Stomach (tissue), 9 donors: Measurements from ENCODE around the gene SFPQ. TPM values are rescaled to one million over a fixed set of nuclear protein-coding genes. Genes with fewer than 3 reads are reported as not detected.

ENCODE experiments used
- DNase-seq, 2 donors: peaks; one replicate each; pipeline versions ENCODE4 v3.0.0 to v3.0.0-alpha.2; 2013 to 2019
- H3K27ac ChIP-seq, 5 donors: fragments of 200-600 bp in 4 of 5; sonication (generic) in 4 of 5; one replicate each; pipeline ENCODE4 v1.5.1; 2013 to 2019; ENCODE audit warnings: mild to moderate bottlenecking in 1 of 5, moderate library complexity in 1 of 5
- H3K27me3 ChIP-seq, 3 donors: fragments of 200-600 bp; sonication (generic); one replicate each; pipeline ENCODE4 v1.5.1; 2017 to 2019; ENCODE audit warnings: mixed run types in 1 of 3
- H3K36me3 ChIP-seq, 4 donors: fragments of 200-600 bp; sonication (generic); 1 replicate in 3 of 4; 2 replicates in 1 of 4; pipeline ENCODE4 v1.5.1; 2016 to 2019
- H3K4me1 ChIP-seq, 4 donors: fragments of 200-600 bp; sonication (generic); one replicate each; pipeline ENCODE4 v1.5.1; 2016 to 2019
- H3K4me3 ChIP-seq, 4 donors: fragments of 200-600 bp; sonication (generic) in 3 of 4; one replicate each; pipeline ENCODE4 v1.5.1; 2016 to 2019; ENCODE audit warnings: mild to moderate bottlenecking in 1 of 4
- H3K9me3 ChIP-seq, 4 donors: fragments of 200-600 bp; sonication (generic); one replicate each; pipeline ENCODE4 v1.5.1; 2016 to 2019
- CTCF ChIP-seq, 7 experiments: fragments of 450-650 bp in 4 of 7; fragments of 200-600 bp in 3 of 7; sonication (generic) in 3 of 7; IDR thresholded peaks; one replicate each; pipeline ENCODE4 v1.5.1; 2016 to 2019; ENCODE audit warnings: antibody characterized with exemption in 7 of 7, control low read depth in 2 of 7, mild to moderate bottlenecking in 1 of 7
- EP300 ChIP-seq: sonication (generic); formaldehyde crosslinking; IDR thresholded peaks from one replicate; pipeline ENCODE4 v1.6.1; 2017; ENCODE audit warnings: antibody characterized with exemption
- POLR2A ChIP-seq, 4 donors: fragments of 450-650 bp; IDR thresholded peaks; one replicate each; pipeline ENCODE4 v1.6.1; 2016; ENCODE audit warnings: antibody characterized with exemption in 4 of 4, control low read depth in 2 of 4, mild to moderate bottlenecking in 1 of 4, moderate library complexity in 1 of 4
- POLR2AphosphoS5 ChIP-seq, 3 donors: sonication (generic); formaldehyde crosslinking; IDR thresholded peaks; one replicate each; pipeline ENCODE4 v1.6.1; 2016; ENCODE audit warnings: antibody characterized with exemption in 3 of 3
- WGBS, 5 donors: extraction: QIAGEN DNeasy Blood & Tissue Kit in 3 of 5; methylation state at CpG; one replicate each; pipeline versions ENCODE4 v1.1.5 to v1.1.7; 2013 to 2018; 5-methylcytosine and 5-hydroxymethylcytosine counted together
- intact Hi-C: fragments of 100-400 bp; cut with DNase I; formaldehyde crosslinking; loops from one replicate; pipeline ENCODE4 v1.15.1; 2023; ENCODE audit warnings: low total_unique reads
- polyA plus RNA-seq, 3 donors: library from polyadenylated mRNA; stranded (reverse); fragments of 200-250 nt; gene quantifications; one replicate each; pipeline ENCODE4 v1.2.3, GENCODE V29; 2013
- total RNA-seq, 5 donors: library from RNA; depleted of rRNA; stranded (reverse); fragments of >200 nt; gene quantifications; one replicate each; pipeline versions ENCODE4 v1.1.0 to v1.2.3, GENCODE V29; 2014 to 2016
- donor health status: healthy with polysubstance abuse.
- donor health status: Bipolar disorder and iron deficiency.
- donor health status: healthy.

SFPQ gene
- total and polyA plus RNA-seq, 8 donors = 86.8 to 523 (median 210) TPM

DNA sequence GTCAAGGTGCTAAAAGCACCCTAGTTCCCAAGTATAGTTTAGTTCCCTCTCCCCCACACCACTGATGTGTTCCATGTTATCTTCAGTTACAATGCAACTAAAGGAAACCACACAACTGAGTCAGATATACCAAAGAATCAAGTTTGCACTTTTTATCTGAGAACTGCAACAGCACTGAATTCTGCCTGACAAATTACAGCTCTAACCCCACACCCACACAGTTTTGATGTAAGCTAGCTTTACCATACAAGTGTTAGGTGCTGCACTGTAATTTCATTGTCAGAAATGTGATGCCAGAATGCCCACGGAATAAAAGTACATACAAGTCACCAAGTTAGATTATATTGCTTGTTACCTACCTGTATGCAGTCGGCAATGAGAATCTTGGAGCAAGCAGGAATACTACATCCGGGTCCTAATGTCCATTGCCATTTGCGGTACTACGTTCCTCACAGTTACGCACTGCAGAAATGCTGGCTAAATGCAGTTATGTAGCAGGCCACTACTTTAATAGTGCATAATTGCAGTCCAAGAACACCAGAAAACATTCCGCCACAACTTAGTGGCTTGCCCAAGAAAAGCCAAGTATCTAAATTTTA, 12.1 kb downstream of the SFPQ start:
- H3K9me3 ChIP-seq = no peaks in the 10 kb centered on the region
- no peak for TF ChIP-seq EP300
- no peak for TF ChIP-seq CTCF (IDR thresholded peaks at IDR 0.05)
- no peak overlapping the region for H3K4me3 ChIP-seq
- H3K27me3 ChIP-seq = no peaks in the 10 kb centered on the region
- DNase-seq = no peak
- peaks cover 76 to 100% (median 100%) of the 10 kb centered on the region in 4 donors for H3K36me3 ChIP-seq
- intact Hi-C loops = no loop called here
- 85 to 91% (median 89%) methylated on average over 7 of the region's 7 CpGs for WGBS, 5 donors
- peaks cover 12 to 87% (median 55%) of the 10 kb centered on the region in 4 donors for H3K4me1 ChIP-seq
- no peak overlapping the region for H3K27ac ChIP-seq

DNA sequence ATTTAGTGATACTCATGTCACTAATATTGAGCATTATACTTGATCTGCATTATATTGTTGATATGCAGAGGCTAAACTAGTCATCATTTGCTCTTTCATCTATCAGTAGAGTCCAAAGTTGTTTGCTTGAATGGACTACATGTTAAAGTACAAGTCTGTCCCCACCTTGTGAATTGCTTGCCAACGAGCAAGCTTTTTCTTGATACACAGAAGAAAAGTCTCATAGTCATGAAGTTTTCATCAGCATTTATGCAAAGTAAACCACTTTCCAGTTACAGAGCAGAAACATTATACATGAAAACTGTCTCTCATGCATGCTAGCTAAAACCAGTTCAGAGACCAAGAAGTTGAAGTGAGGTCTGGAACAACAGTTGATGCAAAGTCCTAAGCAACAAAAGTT, 13.0 kb downstream of the SFPQ start:
- Histone ChIP-seq H3K27ac (no peak overlapping the region), H3K36me3 (peaks cover 76 to 100% (median 100%) of the 10 kb centered on the region in 4 donors), H3K9me3 (no peaks in the 10 kb centered on the region), H3K4me1 (peaks cover 11 to 87% (median 51%) of the 10 kb centered on the region in 4 donors), H3K4me3 (no peak overlapping the region), H3K27me3 (no peaks in the 10 kb centered on the region)
- intact Hi-C loops = no loop called here
- DNase-seq = no peak
- TF ChIP-seq EP300 (no peak), POLR2AphosphoS5 (IDR thresholded peaks at IDR 0.05) (no peak), CTCF (IDR thresholded peaks at IDR 0.05) (no peak), POLR2A (IDR thresholded peaks at IDR 0.05) (no peak)
- WGBS, 5 donors = 24 to 50% (median 41%) methylated on average over 1 of the region's 1 CpG

DNA sequence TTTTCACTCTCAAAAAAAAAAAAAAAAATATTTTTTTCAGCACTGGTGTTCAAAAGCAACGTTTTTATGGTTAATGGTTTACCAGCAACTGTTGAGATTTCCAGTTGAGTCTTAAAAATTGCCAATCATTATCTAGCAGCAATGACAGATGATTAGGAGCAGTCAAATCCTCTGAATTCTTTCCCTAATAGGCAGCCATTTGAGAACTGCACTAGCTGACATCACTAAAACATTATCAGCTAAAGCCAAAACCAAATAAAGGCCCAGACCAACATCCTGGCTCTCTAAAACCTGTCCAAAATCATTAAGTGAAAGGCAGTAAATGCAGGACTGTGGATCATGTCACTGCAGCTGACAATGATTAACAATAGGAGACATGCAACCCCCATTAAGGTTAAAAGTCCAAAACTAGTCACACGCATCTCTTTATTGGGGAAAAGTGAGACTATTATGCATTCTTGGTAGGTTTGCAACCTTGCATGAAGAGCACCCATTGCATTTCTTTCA, 14.0 kb downstream of the SFPQ start:
- WGBS, 5 donors = 24 to 39% (median 31%) methylated on average over 2 of the region's 2 CpGs
- Histone ChIP-seq H3K4me3 (no peak overlapping the region), H3K4me1 (peaks cover 11 to 87% (median 51%) of the 10 kb centered on the region in 4 donors), H3K27me3 (no peaks in the 10 kb centered on the region), H3K36me3 (peaks cover 68 to 99% (median 97%) of the 10 kb centered on the region in 4 donors), H3K9me3 (no peaks in the 10 kb centered on the region), H3K27ac (no peak overlapping the region)
- DNase-seq = no peak
- intact Hi-C loops = no loop called here
- TF ChIP-seq CTCF (IDR thresholded peaks at IDR 0.05) = no peak
- TF ChIP-seq POLR2AphosphoS5 (IDR thresholded peaks at IDR 0.05) = no peak
- TF ChIP-seq EP300 = no peak
- TF ChIP-seq POLR2A (IDR thresholded peaks at IDR 0.05) = no peak

DNA sequence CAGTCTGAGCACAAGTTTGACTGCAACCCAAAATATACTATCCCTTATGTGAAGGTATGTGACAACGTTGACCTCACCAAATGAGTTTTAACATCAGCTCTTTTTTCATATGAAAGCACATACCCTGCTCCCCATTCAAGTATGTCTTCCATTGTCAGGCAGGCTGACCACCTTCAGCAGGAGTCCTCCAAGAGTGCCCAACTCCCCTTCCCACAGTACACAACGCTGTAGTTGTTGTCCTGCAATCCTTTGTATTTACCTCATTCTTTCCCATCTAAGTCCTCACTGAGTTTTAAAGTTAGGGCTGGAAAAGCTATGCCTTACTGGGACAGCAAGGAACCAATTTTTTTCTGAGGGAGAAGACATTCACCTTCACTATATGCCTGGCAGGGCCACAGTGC, 14.7 kb downstream of the SFPQ start:
- Histone ChIP-seq H3K27ac (no peak overlapping the region), H3K4me3 (no peak overlapping the region), H3K36me3 (peaks cover 61 to 95% (median 90%) of the 10 kb centered on the region in 4 donors), H3K27me3 (no peaks in the 10 kb centered on the region), H3K9me3 (no peaks in the 10 kb centered on the region), H3K4me1 (peaks cover 11 to 87% (median 47%) of the 10 kb centered on the region in 4 donors)
- TF ChIP-seq POLR2A (IDR thresholded peaks at IDR 0.05) = no peak
- no peak for TF ChIP-seq EP300
- no peak for TF ChIP-seq POLR2AphosphoS5 (IDR thresholded peaks at IDR 0.05)
- TF ChIP-seq CTCF (IDR thresholded peaks at IDR 0.05) = no peak
- 67 to 75% (median 69%) methylated on average over 2 of the region's 2 CpGs for WGBS, 5 donors
- no peak for DNase-seq
- intact Hi-C loops = no loop called here
